Neural progenitor cell (in vitro differentiated cells): Measurements from ENCODE around the gene RGN.

Experiments
- CTCF ChIP-seq: fragments of 200-600 bp; sonication (generic); IDR thresholded peaks from 2 replicates; pipeline ENCODE4 v1.5.1; 2017; ENCODE audit warnings: antibody characterized with exemption, mild to moderate bottlenecking
- EZH2 ChIP-seq: fragments of 200-600 bp; sonication (generic); IDR thresholded peaks from 2 replicates; pipeline ENCODE4 v1.6.1; 2017; ENCODE audit warnings: antibody characterized with exemption, mild to moderate bottlenecking, moderate library complexity

GRCh38 chrX:47068720-47069119 lies 9.5 kb upstream of the RGN start:
- TF ChIP-seq EZH2 (no peak), CTCF (no peak)
